Body of pancreas (tissue), 4 donors: ENCODE data around the gene MAL.

Experiments used
- POLR2A ChIP-seq, 3 donors: fragments of 450-650 bp; IDR thresholded peaks; one replicate each; pipeline ENCODE4 v1.6.1; 2016; ENCODE audit warnings: antibody characterized with exemption in 3 of 3, mild to moderate bottlenecking in 2 of 3
- TF ChIP-seq, protein P1 (sequence below), 7 experiments: fragments of 450-650 bp in 4 of 7; fragments of 200-600 bp in 3 of 7; sonication (generic) in 3 of 7; IDR thresholded peaks; one replicate each; pipeline ENCODE4 v1.5.1; 2016 to 2019; ENCODE audit warnings: antibody characterized with exemption in 7 of 7

DNA sequence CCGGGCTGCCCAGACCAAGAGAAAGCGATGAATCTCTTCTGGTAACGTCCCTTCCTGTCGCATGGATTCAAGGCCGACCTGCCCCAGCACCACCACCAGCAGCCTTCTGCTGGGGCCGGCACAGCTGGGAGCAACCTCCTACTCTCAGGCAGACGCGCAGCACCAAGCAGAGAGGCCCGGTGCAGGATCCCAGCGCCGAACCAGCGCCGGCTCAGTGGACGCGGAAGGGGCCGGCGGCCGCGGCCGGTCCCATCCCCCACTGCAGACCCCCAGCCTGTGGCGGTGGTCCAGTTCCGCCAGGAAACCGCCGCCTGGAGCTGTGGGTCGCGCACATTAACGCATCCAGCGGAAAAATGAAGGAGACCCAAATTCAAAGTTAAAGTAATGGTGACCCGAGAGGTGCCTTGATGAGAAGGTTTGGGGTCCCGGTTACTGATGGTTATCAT lies 525 bp upstream of the MAL start:
- TF ChIP-seq, protein P1, sequence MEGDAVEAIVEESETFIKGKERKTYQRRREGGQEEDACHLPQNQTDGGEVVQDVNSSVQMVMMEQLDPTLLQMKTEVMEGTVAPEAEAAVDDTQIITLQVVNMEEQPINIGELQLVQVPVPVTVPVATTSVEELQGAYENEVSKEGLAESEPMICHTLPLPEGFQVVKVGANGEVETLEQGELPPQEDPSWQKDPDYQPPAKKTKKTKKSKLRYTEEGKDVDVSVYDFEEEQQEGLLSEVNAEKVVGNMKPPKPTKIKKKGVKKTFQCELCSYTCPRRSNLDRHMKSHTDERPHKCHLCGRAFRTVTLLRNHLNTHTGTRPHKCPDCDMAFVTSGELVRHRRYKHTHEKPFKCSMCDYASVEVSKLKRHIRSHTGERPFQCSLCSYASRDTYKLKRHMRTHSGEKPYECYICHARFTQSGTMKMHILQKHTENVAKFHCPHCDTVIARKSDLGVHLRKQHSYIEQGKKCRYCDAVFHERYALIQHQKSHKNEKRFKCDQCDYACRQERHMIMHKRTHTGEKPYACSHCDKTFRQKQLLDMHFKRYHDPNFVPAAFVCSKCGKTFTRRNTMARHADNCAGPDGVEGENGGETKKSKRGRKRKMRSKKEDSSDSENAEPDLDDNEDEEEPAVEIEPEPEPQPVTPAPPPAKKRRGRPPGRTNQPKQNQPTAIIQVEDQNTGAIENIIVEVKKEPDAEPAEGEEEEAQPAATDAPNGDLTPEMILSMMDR (IDR thresholded peaks at IDR 0.05) = no peak
- TF ChIP-seq POLR2A (IDR thresholded peaks at IDR 0.05) = no peak
